ENCODE data around the gene EVI5L. TPM values are rescaled to one million over a fixed set of nuclear protein-coding genes. Genes with fewer than 3 reads are reported as not detected.

EVI5L gene
- total RNA-seq, 2 experiments from 2014 or later = 5.2 TPM

DNA sequence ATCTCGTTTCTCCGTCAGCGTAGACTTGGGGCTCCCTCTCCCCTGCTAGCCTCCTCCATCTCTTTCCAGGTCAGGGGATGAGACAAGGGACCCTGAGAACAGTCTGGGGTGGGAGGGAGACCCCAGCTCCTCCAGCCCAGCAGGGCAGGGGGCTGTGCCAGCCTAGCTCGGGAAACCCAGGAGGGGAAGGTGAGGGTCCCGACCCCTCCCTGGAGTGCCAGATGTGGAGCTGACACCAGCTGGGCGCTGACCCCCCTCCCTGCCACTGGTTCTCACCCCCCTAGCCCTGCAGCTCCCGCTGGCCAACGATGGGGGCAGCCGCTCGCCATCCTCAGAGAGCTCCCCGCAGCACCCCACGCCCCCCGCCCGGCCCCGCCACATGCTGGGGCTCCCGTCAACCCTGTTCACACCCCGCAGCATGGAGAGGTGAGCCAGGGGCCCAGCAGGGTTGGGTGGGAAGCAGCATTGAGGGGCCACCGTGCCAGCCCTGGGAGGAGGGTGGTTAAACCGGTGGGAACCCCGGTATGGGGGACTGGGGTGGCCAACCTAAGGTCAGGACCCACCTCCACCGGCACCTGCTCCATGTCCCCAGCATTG is 79.6 kb downstream of the EVI5L start:
- intact Hi-C loops (cut with micrococcal nuclease) = no loop called here
- CTCF ChIA-PET = interaction anchor here (0.5 to 0.9 kb wide), 2 partner anchors 41 to 285 kb away, joined by 3 to 4 read pairs; no protein-coding TSS in a partner anchor
- no peaks in the 10 kb centered on the region for H3K9me3 Mint-ChIP-seq

DNA sequence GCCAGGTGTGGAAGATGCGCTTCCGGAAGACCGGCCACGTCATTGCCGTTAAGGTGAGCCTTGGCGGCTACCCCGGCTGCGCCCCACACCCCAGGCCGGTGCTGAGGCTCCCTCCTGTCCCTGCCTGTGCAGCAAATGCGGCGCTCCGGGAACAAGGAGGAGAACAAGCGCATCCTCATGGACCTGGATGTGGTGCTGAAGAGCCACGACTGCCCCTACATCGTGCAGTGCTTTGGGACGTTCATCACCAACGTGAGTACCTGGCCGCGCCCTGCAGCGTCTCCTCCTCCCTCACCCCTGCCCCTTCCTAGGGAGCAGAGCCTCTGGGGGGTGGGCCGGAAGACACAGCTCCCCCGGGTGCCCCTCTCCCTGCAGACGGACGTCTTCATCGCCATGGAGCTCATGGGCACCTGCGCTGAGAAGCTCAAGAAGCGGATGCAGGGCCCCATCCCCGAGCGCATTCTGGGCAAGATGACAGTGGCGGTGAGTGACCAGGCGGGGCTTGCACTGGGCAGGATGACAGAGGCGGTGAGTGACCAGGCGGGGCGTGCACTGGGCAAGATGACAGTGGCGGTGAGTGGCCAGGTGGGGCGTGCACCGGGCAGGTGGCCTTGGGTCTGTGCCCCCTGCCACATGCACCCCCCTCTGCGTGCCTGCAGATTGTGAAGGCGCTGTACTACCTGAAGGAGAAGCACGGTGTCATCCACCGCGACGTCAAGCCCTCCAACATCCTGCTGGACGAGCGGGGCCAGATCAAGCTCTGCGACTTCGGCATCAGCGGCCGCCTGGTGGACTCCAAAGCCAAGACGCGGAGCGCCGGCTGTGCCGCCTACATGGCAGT is 80.5 kb downstream of the EVI5L start:
- H3K9me3 Mint-ChIP-seq = no peaks in the 10 kb centered on the region
- intact Hi-C loops (cut with micrococcal nuclease) = no loop called here
- no peak for DNase-seq
- H3K27ac Mint-ChIP-seq = no peak overlapping the region
- H3K27me3 Mint-ChIP-seq (ENCODE audit: low read depth) = peaks cover 8% of the 10 kb centered on the region
- H3K4me3 Mint-ChIP-seq = no peak overlapping the region
- peaks cover 15% of the 10 kb centered on the region for H3K36me3 Mint-ChIP-seq (ENCODE audit: low read depth)
- H3K4me1 Mint-ChIP-seq (ENCODE audit: low read depth) = peaks cover 14% of the 10 kb centered on the region
- CTCF ChIA-PET = no interaction called here

More for the DNA sequence above, 79.6 kb downstream of the EVI5L start:
- no peak for DNase-seq
- Mint-ChIP-seq H3K27ac (no peak overlapping the region), H3K36me3 (ENCODE audit: low read depth) (peaks cover 20% of the 10 kb centered on the region), H3K4me1 (ENCODE audit: low read depth) (peaks cover 21% of the 10 kb centered on the region), H3K27me3 (ENCODE audit: low read depth) (no peaks in the 10 kb centered on the region), H3K4me3 (no peak overlapping the region)

DNA sequence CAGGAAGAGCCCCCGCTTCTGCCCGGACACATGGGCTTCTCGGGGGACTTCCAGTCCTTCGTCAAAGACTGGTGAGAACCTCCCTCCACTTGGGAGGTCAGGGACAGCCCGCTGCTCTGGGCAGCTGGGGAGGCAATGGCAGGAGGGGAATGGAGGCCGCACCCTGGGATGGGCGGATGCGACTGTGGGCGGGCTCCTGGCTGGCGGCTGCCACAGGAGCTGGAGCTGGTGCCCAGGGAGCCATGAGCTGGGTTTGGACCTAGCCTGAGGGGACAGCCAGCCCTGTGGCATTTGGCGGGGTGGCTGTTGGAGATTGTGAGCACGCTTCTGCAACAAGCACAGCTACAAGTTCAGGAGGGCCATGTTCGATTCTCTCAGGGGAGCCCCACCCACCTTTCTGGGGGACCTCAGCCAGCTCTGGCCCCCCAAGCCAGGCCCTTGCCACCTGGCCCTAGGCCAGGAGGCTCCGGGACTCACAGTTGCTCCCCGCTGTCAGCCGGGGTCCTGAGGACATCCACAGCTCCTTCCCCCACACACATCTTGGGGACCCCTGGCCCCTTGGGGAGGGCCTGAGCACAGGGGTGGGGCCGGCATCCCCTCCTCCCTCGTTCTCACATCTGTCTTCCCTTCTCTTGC is 81.6 kb downstream of the EVI5L start:
- Mint-ChIP-seq H3K27ac (no peak overlapping the region), H3K36me3 (ENCODE audit: low read depth) (peaks cover 12% of the 10 kb centered on the region), H3K9me3 (no peaks in the 10 kb centered on the region), H3K27me3 (ENCODE audit: low read depth) (peaks cover 12% of the 10 kb centered on the region), H3K4me1 (ENCODE audit: low read depth) (peaks cover 9% of the 10 kb centered on the region), H3K4me3 (no peak overlapping the region)
- DNase-seq = no peak
- intact Hi-C loops (cut with micrococcal nuclease) = no loop called here
- CTCF ChIA-PET = no interaction called here

DNA sequence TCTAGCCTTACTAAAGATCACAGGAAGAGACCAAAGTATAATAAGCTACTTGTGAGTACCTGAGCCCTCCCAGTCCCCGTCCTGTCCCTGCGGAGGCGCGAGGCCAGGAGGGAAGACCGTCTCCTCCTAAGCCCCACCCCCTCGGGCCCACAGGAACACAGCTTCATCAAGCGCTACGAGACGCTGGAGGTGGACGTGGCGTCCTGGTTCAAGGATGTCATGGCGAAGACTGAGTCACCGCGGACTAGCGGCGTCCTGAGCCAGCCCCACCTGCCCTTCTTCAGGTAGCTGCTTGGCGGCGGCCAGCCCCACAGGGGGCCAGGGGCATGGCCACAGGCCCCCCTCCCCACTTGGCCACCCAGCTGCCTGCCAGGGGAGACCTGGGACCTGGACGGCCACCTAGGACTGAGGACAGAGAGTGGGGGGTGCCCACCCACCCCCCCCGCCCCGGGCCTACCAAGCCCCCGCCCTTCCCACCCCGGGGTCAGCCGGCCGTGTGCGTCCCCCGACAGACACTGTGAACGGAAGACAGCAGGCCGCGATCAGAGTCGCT is 82.2 kb downstream of the EVI5L start:
- H3K9me3 Mint-ChIP-seq = no peaks in the 10 kb centered on the region
- no peak overlapping the region for H3K27ac Mint-ChIP-seq
- H3K4me3 Mint-ChIP-seq = no peak overlapping the region
- H3K4me1 Mint-ChIP-seq (ENCODE audit: low read depth) = peaks cover 12% of the 10 kb centered on the region
- intact Hi-C loops (cut with micrococcal nuclease) = no loop called here
- DNase-seq = no peak
- H3K36me3 Mint-ChIP-seq (ENCODE audit: low read depth) = peaks cover 12% of the 10 kb centered on the region
- CTCF ChIA-PET = no interaction called here
- H3K27me3 Mint-ChIP-seq (ENCODE audit: low read depth) = peaks cover 16% of the 10 kb centered on the region

DNA sequence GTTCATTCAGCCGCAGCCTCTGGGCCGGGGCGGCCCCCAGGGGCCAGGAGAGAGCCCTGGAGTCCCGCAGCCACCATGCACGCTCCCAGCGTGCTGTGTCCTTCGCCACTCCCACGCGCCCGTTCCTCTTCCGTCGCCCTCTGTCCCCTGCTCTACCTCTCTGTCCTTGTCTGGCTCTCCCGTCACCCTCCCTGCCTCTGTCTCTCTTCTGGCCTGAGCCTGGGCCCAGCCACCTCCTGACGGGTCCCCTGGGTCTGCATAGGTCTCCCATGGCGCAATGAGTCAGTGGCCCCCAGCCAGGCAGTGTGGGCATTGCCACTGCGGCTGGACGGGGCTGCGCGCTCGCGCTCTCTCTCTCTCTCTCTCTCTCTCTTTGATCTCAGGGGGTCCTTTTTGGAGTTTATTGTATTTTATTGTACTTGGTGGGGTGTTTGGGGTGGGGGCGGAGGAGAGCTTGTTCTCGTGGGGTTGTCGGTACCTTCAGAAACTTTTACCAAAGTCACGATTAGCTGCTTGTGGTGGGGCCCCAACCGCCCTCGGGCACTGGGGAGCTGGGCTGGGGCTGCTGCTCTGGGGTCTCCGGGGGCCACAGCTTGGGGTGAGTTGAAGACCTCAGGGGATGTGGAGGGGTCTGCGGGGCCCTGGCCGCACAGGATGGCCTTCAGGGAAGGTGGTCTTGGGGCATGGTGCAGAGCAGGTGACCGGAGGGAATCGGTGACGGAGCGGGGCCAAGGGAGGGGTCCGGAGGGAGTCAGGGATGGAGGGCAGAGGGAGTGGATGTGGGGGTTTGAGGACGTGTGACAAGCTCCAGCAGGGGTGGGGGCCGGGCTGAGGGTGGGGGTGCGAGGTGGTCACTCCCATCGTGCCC is 82.9 kb downstream of the EVI5L start:
- intact Hi-C loops (cut with micrococcal nuclease) = no loop called here
- Mint-ChIP-seq H3K9me3 (no peaks in the 10 kb centered on the region), H3K27ac (no peak overlapping the region), H3K4me3 (no peak overlapping the region), H3K36me3 (ENCODE audit: low read depth) (peaks cover 12% of the 10 kb centered on the region), H3K27me3 (ENCODE audit: low read depth) (peaks cover 18% of the 10 kb centered on the region), H3K4me1 (ENCODE audit: low read depth) (peaks cover 11% of the 10 kb centered on the region)
- DNase-seq = no peak
- CTCF ChIA-PET = no interaction called here

DNA sequence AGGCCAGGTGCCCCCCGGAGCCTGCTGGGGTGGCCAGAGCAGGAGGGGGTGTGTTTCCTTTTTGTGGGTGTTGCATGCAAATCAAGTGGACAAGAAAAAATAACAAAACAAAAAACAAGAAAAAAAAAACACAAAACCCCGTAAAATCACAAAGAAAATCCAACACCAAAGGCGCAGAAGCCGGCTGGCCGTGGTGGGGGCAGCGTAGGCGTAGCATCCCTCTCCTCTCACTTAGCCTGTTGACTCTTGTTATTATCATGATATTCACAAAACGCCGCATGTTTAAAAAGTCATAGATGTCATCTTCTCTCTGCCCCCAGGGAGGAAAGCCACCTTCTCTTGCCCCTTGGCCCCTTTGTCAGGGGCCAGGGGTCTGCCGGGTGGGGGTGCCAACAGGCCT is 83.6 kb downstream of the EVI5L start:
- H3K27ac Mint-ChIP-seq = no peak overlapping the region
- intact Hi-C loops (cut with micrococcal nuclease) = no loop called here
- no peak for DNase-seq
- H3K9me3 Mint-ChIP-seq = no peaks in the 10 kb centered on the region
- CTCF ChIA-PET = no interaction called here
- H3K27me3 Mint-ChIP-seq (ENCODE audit: low read depth) = peaks cover 24% of the 10 kb centered on the region
- H3K4me1 Mint-ChIP-seq (ENCODE audit: low read depth) = peaks cover 15% of the 10 kb centered on the region
- H3K4me3 Mint-ChIP-seq = no peak overlapping the region
- H3K36me3 Mint-ChIP-seq (ENCODE audit: low read depth) = peaks cover 12% of the 10 kb centered on the region

DNA sequence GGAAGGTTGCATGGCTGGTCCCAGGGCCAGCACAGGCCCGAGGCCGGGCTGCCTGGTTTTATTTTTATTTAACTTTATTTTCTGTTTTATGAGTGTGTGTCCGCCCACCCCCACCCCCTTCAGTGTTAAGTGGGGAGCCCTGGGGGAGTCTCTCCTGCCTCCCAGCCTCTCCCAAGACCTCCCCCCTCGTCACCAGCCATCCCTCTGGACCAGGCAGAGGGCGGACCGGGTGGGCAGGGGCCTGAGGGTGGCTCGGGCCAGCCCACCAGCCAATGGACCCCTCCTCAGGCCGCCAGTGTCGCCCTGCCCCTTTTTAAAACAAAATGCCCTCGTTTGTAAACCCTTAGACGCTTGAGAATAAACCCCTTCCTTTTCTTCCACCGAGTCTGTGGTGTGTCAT is 84.1 kb downstream of the EVI5L start:
- Mint-ChIP-seq H3K4me3 (no peak overlapping the region), H3K9me3 (no peaks in the 10 kb centered on the region), H3K36me3 (ENCODE audit: low read depth) (peaks cover 12% of the 10 kb centered on the region), H3K27ac (no peak overlapping the region), H3K27me3 (ENCODE audit: low read depth) (peaks cover 24% of the 10 kb centered on the region), H3K4me1 (ENCODE audit: low read depth) (peaks cover 15% of the 10 kb centered on the region)
- no peak for DNase-seq
- CTCF ChIA-PET = no interaction called here
- intact Hi-C loops (cut with micrococcal nuclease) = no loop called here

Other genes starting within 250 kb of the EVI5L start
- gene CAMSAP3, start 234.4 kb upstream of the EVI5L start, total RNA-seq = under 1 TPM; 0.24 to 0.30 TPM
- gene XAB2, start 200.7 kb upstream of the EVI5L start, total RNA-seq = 10 to 100 TPM; 60.0 to 60.4 TPM
- 10 to 100 TPM; 93.9 to 96.5 TPM for gene PET100, start 200.4 kb upstream of the EVI5L start, total RNA-seq
- under 1 TPM in 1 of 2 experiments, not detected in 1; 0.64 TPM for gene PCP2, start 196.5 kb upstream of the EVI5L start, total RNA-seq
- gene STXBP2, start 193.1 kb upstream of the EVI5L start, total RNA-seq = 10 to 100 TPM; 88.4 to 92.4 TPM
- gene RETN, start 161.2 kb upstream of the EVI5L start, total RNA-seq = not detected
- gene MCEMP1, start 153.1 kb upstream of the EVI5L start, total RNA-seq = not detected
- 10 to 100 TPM; 74.7 to 82.4 TPM for gene TRAPPC5, start 149.4 kb upstream of the EVI5L start, total RNA-seq
- under 1 TPM; 0.86 to 0.89 TPM for gene FCER2, start 128.1 kb upstream of the EVI5L start, total RNA-seq
- gene CLEC4G, start 98.1 kb upstream of the EVI5L start, total RNA-seq = not detected
- gene CD209, start 82.7 kb upstream of the EVI5L start, total RNA-seq = not detected
- not detected for gene CLEC4M, start 67.0 kb upstream of the EVI5L start, total RNA-seq
- under 1 TPM; 0.07 to 0.12 TPM for gene PRR36, start 44.2 kb downstream of the EVI5L start, total RNA-seq
- gene LRRC8E, start 58.3 kb downstream of the EVI5L start, total RNA-seq = not detected
- 10 to 100 TPM; 39.1 to 39.8 TPM for gene MAP2K7, start 73.7 kb downstream of the EVI5L start, total RNA-seq
- gene TGFBR3L, start 84.6 kb downstream of the EVI5L start, total RNA-seq = 1 to 10 TPM; 1.7 to 3.7 TPM
- 10 to 100 TPM; 10.9 to 12.4 TPM for gene SNAPC2, start 90.1 kb downstream of the EVI5L start, total RNA-seq
- under 1 TPM in 1 of 2 experiments, not detected in 1; 0.43 TPM for gene CTXN1, start 95.9 kb downstream of the EVI5L start, total RNA-seq
- 10 to 100 TPM; 88.8 to 88.9 TPM for gene TIMM44, start 113.4 kb downstream of the EVI5L start, total RNA-seq
- 100 to 1,000 TPM; 135 to 140 TPM for gene ELAVL1, start 175.4 kb downstream of the EVI5L start, total RNA-seq
- gene CCL25, start 222.5 kb downstream of the EVI5L start, total RNA-seq = not detected